Type B pancreatic cell (in vitro differentiated cells): ENCODE measurements around the gene GPR157. TPM values are rescaled to one million over a fixed set of nuclear protein-coding genes. Genes with fewer than 3 reads are reported as not detected.
"Not testable (repeated sequence)": the region's sequence is repeated elsewhere in the genome, so short reads cannot be mapped to it uniquely, and the experiment has no call there.

Experiments
- DNase-seq: peaks from one replicate; pipeline ENCODE4 v3.0.0; 2021; ENCODE audit warnings: mixed read lengths; ENCODE audit not compliant: unreplicated experiment; ENCODE audit errors: extremely low spot score
- H3K27ac Mint-ChIP-seq: 2 replicates; pipeline ENCODE4 v1.8.0; 2021; ENCODE audit warnings: mild to moderate bottlenecking, mixed read lengths
- H3K27me3 Mint-ChIP-seq: 2 replicates; pipeline ENCODE4 v1.8.0; 2021; ENCODE audit warnings: mixed read lengths
- H3K36me3 Mint-ChIP-seq: 2 replicates; pipeline ENCODE4 v1.8.0; 2021; ENCODE audit warnings: mixed read lengths
- H3K4me1 Mint-ChIP-seq: one replicate; pipeline ENCODE4 v1.8.0; 2021; ENCODE audit warnings: mixed read lengths; ENCODE audit not compliant: unreplicated experiment
- H3K4me3 Mint-ChIP-seq: 2 replicates; pipeline ENCODE4 v1.8.0; 2021; ENCODE audit warnings: mild to moderate bottlenecking, mixed read lengths
- H3K9me3 Mint-ChIP-seq: 2 replicates; pipeline ENCODE4 v1.8.0; 2021; ENCODE audit warnings: mixed read lengths
- total RNA-seq: library from RNA; stranded (reverse); gene quantifications from 2 replicates; pipeline ENCODE4 v1.2.1, GENCODE V29; 2021; ENCODE audit warnings: low replicate concordance
- TF ChIP-seq, protein P1 (sequence below): fragments of 200-600 bp; sonication (generic); conservative IDR thresholded peaks from 2 replicates; pipeline ENCODE4 v1.5.0; 2021; ENCODE audit warnings: antibody characterized with exemption, mild to moderate bottlenecking

Gene GPR157
- total RNA-seq, 1 donor from 2014 or later: 7.7 TPM

DNA sequence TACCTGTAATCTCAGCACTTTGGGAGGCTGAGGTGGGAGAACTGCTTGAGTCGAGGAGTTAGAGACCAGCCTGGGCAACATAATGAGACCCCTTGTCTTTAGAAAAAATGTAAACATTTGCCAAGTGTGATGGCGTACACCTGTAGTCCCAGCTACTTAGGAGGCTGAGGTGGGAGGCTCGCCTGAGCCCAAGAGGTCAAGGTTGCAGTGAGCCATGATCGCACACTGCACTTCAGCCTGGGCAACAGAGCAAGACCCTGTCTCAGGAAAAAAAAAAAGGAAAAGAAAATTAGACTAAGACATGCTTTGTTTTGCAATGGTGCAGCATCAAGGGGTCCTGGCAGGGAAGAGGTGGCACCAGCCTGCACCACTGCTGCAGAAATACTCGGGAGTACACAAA lies 16.8 kb upstream of the GPR157 start:
- no peak overlapping the region for H3K4me3 Mint-ChIP-seq
- TF ChIP-seq, protein P1, sequence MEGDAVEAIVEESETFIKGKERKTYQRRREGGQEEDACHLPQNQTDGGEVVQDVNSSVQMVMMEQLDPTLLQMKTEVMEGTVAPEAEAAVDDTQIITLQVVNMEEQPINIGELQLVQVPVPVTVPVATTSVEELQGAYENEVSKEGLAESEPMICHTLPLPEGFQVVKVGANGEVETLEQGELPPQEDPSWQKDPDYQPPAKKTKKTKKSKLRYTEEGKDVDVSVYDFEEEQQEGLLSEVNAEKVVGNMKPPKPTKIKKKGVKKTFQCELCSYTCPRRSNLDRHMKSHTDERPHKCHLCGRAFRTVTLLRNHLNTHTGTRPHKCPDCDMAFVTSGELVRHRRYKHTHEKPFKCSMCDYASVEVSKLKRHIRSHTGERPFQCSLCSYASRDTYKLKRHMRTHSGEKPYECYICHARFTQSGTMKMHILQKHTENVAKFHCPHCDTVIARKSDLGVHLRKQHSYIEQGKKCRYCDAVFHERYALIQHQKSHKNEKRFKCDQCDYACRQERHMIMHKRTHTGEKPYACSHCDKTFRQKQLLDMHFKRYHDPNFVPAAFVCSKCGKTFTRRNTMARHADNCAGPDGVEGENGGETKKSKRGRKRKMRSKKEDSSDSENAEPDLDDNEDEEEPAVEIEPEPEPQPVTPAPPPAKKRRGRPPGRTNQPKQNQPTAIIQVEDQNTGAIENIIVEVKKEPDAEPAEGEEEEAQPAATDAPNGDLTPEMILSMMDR: no peak
- no peaks in the 10 kb centered on the region for H3K27me3 Mint-ChIP-seq
- H3K9me3 Mint-ChIP-seq: no peaks in the 10 kb centered on the region
- DNase-seq: no peak
- no peaks in the 10 kb centered on the region for H3K36me3 Mint-ChIP-seq
- H3K27ac Mint-ChIP-seq: no peak overlapping the region
- H3K4me1 Mint-ChIP-seq: peaks cover 10% of the 10 kb centered on the region

DNA sequence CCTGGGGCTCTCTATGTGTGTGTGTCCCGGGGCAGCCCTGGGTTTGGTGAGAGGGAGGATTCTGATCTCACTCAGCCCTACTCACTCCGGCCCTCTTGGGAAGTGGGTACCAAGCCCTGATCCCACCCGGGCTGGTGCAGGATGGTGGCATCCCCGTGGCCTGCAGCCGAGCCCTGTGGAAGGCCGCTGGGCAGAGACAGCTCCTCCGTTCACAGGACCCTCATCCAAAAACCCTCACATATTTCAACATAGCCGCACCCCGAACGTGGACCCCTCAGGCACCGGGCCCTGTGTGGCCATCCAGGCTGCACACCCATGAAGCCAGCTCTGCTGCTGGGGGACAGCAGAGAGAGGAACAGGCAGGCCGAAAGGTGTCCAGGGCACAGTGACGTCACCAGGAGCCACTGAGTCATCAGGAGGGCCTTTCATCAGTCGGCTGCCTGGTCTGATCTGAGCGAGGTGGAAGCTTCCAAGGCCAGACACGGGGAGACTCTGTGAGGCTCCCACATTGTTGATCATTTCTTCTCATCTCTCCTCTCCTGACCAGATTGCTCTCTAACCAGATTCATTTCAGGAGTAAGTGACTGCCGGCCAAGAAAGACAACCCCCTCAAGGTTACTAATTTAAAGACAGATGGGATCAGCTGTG lies 16.2 kb upstream of the GPR157 start:
- no peak for DNase-seq
- H3K27ac Mint-ChIP-seq: no peak overlapping the region

GRCh38 chr1:9144494-9144893 lies 15.6 kb upstream of the GPR157 start:
- DNase-seq, H3K4me1 Mint-ChIP-seq: not testable (repeated sequence)

More for the DNA sequence above, 16.2 kb upstream of the GPR157 start:
- Mint-ChIP-seq H3K4me1 (peaks cover 10% of the 10 kb centered on the region), H3K27me3 (no peaks in the 10 kb centered on the region), H3K4me3 (no peak overlapping the region), H3K9me3 (no peaks in the 10 kb centered on the region), H3K36me3 (peaks cover 2% of the 10 kb centered on the region)
- TF ChIP-seq, protein P1: no peak

DNA sequence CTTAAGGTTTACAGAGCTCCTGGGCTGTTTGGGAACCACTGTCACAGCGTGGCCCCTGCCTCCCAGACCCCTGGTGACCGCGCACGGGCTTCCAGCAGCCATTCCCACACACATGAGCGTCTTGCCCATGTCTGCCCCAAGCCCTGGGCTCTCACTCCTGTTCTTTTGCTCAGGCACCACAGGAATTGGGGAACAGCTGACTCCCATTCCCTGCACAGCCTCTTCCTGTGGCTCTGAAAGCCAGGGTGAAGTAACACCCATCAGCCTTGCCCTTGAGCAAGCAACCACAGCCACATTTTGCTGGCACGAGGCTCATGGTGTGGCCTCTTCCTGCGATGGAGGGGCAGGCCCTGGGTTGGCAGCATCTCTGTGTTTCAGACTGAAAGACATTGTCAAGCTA lies 14.3 kb upstream of the GPR157 start:
- TF ChIP-seq, protein P1: no peak

More at GRCh38 chr1:9144494-9144893, 15.6 kb upstream of the GPR157 start:
- H3K36me3 Mint-ChIP-seq, H3K4me3 Mint-ChIP-seq, H3K27me3 Mint-ChIP-seq, H3K27ac Mint-ChIP-seq, H3K9me3 Mint-ChIP-seq: not testable (repeated sequence)

DNA sequence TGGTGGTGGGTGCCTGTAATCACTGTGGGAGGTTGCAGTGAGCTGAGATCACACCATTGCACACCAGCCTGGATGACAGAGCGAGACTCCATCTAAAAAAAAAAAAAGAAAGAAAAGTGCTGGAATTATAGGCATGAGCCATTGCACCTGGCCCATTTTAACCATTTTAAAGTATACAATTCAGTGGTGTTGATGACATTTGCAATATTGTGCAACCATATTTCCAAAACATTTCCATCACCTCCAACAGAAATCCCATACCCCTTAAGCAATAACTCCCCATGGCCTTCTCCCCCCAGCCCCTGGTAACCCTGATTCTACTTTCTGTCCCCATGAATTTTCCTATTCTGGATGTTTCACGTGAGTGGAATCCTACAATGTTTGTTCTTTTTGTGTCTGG lies 11.0 kb upstream of the GPR157 start:
- TF ChIP-seq, protein P1: no peak
- H3K4me3 Mint-ChIP-seq: no peak overlapping the region
- H3K4me1 Mint-ChIP-seq: peaks cover 8% of the 10 kb centered on the region
- peaks cover 3% of the 10 kb centered on the region for H3K36me3 Mint-ChIP-seq
- no peaks in the 10 kb centered on the region for H3K27me3 Mint-ChIP-seq
- no peaks in the 10 kb centered on the region for H3K9me3 Mint-ChIP-seq
- DNase-seq: no peak
- no peak overlapping the region for H3K27ac Mint-ChIP-seq

More for the DNA sequence above, 14.3 kb upstream of the GPR157 start:
- Mint-ChIP-seq H3K36me3 (peaks cover 3% of the 10 kb centered on the region), H3K9me3 (no peaks in the 10 kb centered on the region), H3K27ac (no peak overlapping the region), H3K4me3 (no peak overlapping the region), H3K4me1 (peaks cover 4% of the 10 kb centered on the region), H3K27me3 (no peaks in the 10 kb centered on the region)
- DNase-seq: no peak

DNA sequence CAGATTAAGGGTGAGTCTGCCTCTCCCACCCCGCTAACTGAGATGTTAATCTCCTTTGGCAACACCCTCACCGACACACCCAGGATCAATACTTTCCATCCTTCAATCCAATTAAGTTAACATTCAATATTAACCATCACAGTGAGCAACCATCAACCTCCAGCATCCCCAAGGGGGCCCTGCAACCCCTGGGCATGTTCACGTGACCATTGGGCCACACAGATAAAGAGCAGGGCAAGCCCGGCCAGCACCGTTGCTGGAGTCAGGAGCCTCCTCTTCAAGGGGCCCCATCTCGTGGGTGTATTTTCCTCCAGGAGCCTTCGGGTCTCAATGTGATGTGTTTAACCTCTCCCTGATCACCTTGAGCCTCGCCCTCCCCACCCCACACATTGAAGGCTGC lies 8.0 kb upstream of the GPR157 start:
- Mint-ChIP-seq H3K27me3 (no peaks in the 10 kb centered on the region), H3K27ac (no peak overlapping the region), H3K9me3 (no peaks in the 10 kb centered on the region), H3K4me1 (peaks cover 4% of the 10 kb centered on the region), H3K36me3 (peaks cover 3% of the 10 kb centered on the region), H3K4me3 (no peak overlapping the region)
- DNase-seq: no peak
- TF ChIP-seq, protein P1: no peak
